ENCODE results near the gene S100A12.

DNA sequence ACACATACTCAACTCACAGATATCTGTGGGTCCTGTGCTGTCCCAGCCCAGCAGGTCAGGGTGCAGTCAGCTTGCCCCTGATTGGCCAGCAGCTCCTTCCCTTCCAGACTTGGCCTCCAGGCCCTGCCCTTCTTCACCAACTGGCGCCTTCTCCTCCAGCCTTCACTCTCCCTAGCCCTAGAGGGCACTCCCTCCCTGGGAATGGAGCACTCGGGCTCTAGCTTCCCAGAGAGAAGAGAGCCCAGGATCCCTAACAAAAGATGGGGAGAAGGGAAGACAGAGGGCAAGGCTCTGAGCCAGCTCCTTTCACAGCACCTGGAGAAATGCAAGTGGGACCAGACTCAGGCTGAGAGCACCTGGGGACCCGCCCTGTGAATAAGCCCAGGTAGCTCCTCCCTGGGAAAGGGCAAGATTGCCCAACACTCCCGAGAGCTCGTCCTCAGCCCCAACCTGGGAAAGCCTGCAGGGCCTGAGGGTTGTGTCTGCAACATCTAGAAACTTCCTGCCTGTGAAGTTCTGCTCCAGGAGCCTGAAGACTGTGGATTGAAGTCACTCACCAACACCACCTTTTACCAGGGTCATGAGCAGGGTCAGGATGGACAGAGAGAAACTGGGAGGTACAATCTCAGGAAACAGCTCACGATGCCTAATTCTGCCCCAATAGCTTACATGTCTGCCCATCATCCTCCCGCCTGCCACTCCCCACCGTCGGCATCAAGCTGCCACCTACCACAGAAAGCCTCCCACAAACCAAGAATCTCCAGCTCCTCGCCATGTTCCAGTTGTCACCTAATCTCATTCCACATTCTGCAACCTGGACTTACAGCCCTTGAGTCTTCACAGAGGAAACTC is 26.7 kb downstream of the S100A12 start, which contains the start of gene PGLYRP4:
- TF ChIP-seq, protein P1, sequence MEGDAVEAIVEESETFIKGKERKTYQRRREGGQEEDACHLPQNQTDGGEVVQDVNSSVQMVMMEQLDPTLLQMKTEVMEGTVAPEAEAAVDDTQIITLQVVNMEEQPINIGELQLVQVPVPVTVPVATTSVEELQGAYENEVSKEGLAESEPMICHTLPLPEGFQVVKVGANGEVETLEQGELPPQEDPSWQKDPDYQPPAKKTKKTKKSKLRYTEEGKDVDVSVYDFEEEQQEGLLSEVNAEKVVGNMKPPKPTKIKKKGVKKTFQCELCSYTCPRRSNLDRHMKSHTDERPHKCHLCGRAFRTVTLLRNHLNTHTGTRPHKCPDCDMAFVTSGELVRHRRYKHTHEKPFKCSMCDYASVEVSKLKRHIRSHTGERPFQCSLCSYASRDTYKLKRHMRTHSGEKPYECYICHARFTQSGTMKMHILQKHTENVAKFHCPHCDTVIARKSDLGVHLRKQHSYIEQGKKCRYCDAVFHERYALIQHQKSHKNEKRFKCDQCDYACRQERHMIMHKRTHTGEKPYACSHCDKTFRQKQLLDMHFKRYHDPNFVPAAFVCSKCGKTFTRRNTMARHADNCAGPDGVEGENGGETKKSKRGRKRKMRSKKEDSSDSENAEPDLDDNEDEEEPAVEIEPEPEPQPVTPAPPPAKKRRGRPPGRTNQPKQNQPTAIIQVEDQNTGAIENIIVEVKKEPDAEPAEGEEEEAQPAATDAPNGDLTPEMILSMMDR (IDR thresholded peaks at IDR 0.05 in 4 of 5, conservative IDR thresholded peaks at IDR 0.05 in 1 of 5) = no peak
- no peak for TF ChIP-seq POLR2A (IDR thresholded peaks at IDR 0.05)
